GM12865 (cell line): ENCODE measurements around the gene CDK16.

Experiments
- DNase-seq: peaks from one replicate; pipeline ENCODE4 v3.0.0; 2010; ENCODE audit warnings: low read depth
- H3K4me3 ChIP-seq: 2 replicates; pipeline ENCODE4 v1.5.1; 2011; ENCODE audit warnings: mild to moderate bottlenecking, low read depth, low read length, control low read depth
- CTCF ChIP-seq: IDR thresholded peaks from 2 replicates; pipeline ENCODE4 v1.5.1; 2011; ENCODE audit warnings: low read length, control low read depth, low read depth, inconsistent platforms; ENCODE audit not compliant: insufficient read depth; ENCODE audit errors: missing control alignments

Gene CDK16

GRCh38 chrX:47204970-47205369, 13.5 kb upstream of the CDK16 start:
- DNase-seq, result no peak
- no peak for TF ChIP-seq CTCF

DNA sequence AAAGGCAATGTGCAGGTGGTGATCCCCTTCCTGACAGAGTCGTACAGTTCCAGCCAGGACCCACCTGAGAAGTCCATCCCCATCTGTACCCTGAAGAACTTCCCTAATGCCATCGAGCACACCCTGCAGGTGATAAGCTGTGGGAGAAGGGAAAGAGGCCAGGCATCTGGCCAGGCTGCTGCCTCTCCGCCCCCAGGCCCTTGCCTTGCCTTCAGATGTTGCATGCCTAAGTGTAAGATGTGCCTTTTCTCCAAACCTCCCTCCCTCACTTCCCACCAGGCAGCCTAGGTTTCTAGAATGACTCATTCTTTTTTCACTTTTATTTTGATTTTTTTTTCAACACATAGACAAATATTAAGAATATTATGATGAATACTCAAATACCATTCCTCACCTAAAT, 12.2 kb upstream of the CDK16 start:
- H3K4me3 ChIP-seq, result no peak overlapping the region
- TF ChIP-seq CTCF, result no peak
- no peak for DNase-seq

More at GRCh38 chrX:47204970-47205369, 13.5 kb upstream of the CDK16 start:
- H3K4me3 ChIP-seq, result no peak overlapping the region

DNA sequence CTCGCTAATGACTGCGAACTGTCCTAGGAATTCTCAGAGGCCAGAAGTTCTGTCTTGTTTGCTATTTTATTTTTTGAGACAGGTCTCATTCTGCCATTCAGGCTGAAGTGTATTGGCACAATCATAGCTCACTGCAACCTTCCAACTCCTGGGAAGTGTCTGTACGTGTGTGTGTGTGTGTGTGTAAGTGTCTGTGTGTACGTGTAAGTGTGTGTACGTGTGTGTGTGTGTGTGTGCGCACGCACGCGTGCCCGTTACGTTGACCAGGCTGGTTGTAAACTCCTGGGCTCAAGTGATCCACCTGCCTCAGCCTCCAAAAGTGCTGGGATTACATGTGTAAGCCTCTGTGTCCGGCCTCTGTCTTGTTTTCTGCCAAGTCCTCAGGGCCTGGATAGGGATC, 10.4 kb upstream of the CDK16 start:
- no peak for TF ChIP-seq CTCF
- DNase-seq, result no peak
- no peak overlapping the region for H3K4me3 ChIP-seq

DNA sequence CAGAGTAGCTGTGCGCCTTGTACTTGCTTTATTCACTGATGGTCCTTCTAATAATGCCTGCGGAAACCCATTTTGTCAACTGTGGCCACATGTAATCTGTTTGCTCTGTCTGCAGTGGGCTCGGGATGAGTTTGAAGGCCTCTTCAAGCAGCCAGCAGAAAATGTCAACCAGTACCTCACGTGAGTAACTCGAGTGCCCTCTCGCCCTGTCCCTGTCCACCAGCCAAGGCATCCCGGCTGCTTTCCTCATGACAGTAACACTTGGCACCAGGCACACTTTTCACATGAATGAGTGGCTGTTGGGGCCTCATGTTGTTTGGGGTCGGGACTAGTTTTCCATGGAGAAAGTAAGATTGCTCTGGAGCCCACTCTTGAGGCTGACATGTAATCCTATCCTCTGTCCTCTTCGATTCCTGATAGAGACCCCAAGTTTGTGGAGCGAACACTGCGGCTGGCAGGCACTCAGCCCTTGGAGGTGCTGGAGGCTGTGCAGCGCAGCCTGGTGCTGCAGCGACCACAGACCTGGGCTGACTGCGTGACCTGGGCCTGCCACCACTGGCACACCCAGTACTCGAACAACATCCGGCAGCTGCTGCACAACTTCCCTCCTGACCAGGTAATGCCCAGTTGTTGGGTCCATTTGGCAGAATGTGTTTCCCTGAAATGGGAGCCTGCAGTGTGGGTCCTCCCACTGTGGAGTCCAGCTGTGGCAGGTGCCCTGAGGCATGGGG, 8.8 kb upstream of the CDK16 start:
- no peak for TF ChIP-seq CTCF
- no peak for DNase-seq
- H3K4me3 ChIP-seq, result no peak overlapping the region

DNA sequence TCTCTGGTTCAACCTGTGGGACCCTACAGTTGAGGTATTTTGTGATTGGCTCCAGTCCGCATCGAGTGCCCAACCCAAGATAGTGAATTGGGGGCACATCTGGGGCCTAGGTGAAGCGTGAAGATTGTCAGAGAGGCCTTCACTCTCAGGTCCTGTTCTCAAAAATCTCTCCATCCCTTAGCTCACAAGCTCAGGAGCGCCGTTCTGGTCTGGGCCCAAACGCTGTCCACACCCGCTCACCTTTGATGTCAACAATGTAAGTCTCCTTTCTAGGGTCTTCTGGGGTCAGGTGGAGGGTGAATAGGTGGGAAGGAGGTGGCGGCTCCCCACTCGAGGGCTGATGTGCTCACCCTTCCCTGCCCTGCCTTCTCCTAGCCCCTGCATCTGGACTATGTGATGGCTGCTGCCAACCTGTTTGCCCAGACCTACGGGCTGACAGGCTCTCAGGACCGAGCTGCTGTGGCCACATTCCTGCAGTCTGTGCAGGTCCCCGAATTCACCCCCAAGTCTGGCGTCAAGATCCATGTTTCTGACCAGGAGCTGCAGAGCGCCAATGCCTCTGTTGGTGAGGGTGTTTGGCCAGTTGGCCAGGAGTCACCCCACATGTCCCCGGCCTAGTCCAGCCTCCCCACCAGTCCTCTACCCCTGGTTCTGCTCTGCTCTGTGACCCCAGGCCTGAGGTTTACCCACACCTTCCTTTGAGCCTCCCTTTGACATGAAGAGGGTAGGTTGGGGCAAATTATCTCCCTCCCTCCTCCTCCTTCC, 7.6 kb upstream of the CDK16 start:
- no peak overlapping the region for H3K4me3 ChIP-seq
- TF ChIP-seq CTCF, result no peak
- DNase-seq, result no peak

GRCh38 chrX:47212381-47213293, 5.8 kb upstream of the CDK16 start:
- H3K4me3 ChIP-seq, result no peak overlapping the region
- DNase-seq, result no peak
- TF ChIP-seq CTCF, result no peak
